Upper lobe of left lung (tissue), 4 donors: ENCODE results near the gene SPDL1.

Experiments
- POLR2AphosphoS5 ChIP-seq, 2 donors: sonication (generic); formaldehyde crosslinking; IDR thresholded peaks; one replicate each; pipeline ENCODE4 v1.5.1; 2017; ENCODE audit warnings: antibody characterized with exemption in 2 of 2
- TF ChIP-seq, protein P1 (sequence below), 6 experiments: fragments of 450-650 bp in 4 of 6; fragments of 200-600 bp in 2 of 6; sonication (generic) in 2 of 6; IDR thresholded peaks; one replicate each; pipeline ENCODE4 v1.5.1; 2016 to 2019; ENCODE audit warnings: antibody characterized with exemption in 6 of 6

GRCh38 chr5:169607882-169608281 is 24.3 kb downstream of the SPDL1 start:
- TF ChIP-seq, protein P1, sequence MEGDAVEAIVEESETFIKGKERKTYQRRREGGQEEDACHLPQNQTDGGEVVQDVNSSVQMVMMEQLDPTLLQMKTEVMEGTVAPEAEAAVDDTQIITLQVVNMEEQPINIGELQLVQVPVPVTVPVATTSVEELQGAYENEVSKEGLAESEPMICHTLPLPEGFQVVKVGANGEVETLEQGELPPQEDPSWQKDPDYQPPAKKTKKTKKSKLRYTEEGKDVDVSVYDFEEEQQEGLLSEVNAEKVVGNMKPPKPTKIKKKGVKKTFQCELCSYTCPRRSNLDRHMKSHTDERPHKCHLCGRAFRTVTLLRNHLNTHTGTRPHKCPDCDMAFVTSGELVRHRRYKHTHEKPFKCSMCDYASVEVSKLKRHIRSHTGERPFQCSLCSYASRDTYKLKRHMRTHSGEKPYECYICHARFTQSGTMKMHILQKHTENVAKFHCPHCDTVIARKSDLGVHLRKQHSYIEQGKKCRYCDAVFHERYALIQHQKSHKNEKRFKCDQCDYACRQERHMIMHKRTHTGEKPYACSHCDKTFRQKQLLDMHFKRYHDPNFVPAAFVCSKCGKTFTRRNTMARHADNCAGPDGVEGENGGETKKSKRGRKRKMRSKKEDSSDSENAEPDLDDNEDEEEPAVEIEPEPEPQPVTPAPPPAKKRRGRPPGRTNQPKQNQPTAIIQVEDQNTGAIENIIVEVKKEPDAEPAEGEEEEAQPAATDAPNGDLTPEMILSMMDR (IDR thresholded peaks at IDR 0.05): no peak
- TF ChIP-seq POLR2AphosphoS5 (IDR thresholded peaks at IDR 0.05): no peak
